ENCODE measurements around the gene UBR2.

- TF ChIP-seq CTCF (conservative IDR thresholded peaks at IDR 0.05 in 1 of 2, IDR thresholded peaks at IDR 0.05 in 1 of 2; ENCODE audit: extremely low read depth in 1 of 2, insufficient read depth in 1 of 2, low read depth in 1 of 2, low read length in 2 of 2) = no peak
- TF ChIP-seq EZH2 (IDR thresholded peaks at IDR 0.05; ENCODE audit: borderline replicate concordance, low read length) = no peak
These were observed 130.8 kb downstream of the UBR2 start for GRCh38 chr6:42694586-42694985.
